Type B pancreatic cell (in vitro differentiated cells): ENCODE results near the gene LCN6. TPM values are rescaled to one million over a fixed set of nuclear protein-coding genes. Genes with fewer than 3 reads are reported as not detected.
A peak's percentile ranks its signal among the peaks of the same experiment; 100 is the strongest.

Source experiments
- DNase-seq: peaks from one replicate; pipeline ENCODE4 v3.0.0; 2021; ENCODE audit warnings: mixed read lengths; ENCODE audit not compliant: unreplicated experiment; ENCODE audit errors: extremely low spot score
- H3K27ac Mint-ChIP-seq: 2 replicates; pipeline ENCODE4 v1.8.0; 2021; ENCODE audit warnings: mild to moderate bottlenecking, mixed read lengths
- H3K27me3 Mint-ChIP-seq: 2 replicates; pipeline ENCODE4 v1.8.0; 2021; ENCODE audit warnings: mixed read lengths
- H3K36me3 Mint-ChIP-seq: 2 replicates; pipeline ENCODE4 v1.8.0; 2021; ENCODE audit warnings: mixed read lengths
- H3K4me1 Mint-ChIP-seq: one replicate; pipeline ENCODE4 v1.8.0; 2021; ENCODE audit warnings: mixed read lengths; ENCODE audit not compliant: unreplicated experiment
- H3K4me3 Mint-ChIP-seq: 2 replicates; pipeline ENCODE4 v1.8.0; 2021; ENCODE audit warnings: mild to moderate bottlenecking, mixed read lengths
- H3K9me3 Mint-ChIP-seq: 2 replicates; pipeline ENCODE4 v1.8.0; 2021; ENCODE audit warnings: mixed read lengths
- CTCF ChIP-seq: fragments of 200-600 bp; sonication (generic); conservative IDR thresholded peaks from 2 replicates; pipeline ENCODE4 v1.5.0; 2021; ENCODE audit warnings: antibody characterized with exemption, mild to moderate bottlenecking
- total RNA-seq: library from RNA; stranded (reverse); gene quantifications from 2 replicates; pipeline ENCODE4 v1.2.1, GENCODE V29; 2021; ENCODE audit warnings: low replicate concordance

Gene LCN6
- total RNA-seq, 1 donor from 2014 or later: not detected

- H3K4me3 Mint-ChIP-seq: no peak overlapping the region
- H3K27ac Mint-ChIP-seq: peak overlapping the region; percentile 46
- DNase-seq: no peak
- TF ChIP-seq CTCF: no peak
- peaks cover 30% of the 10 kb centered on the region for H3K4me1 Mint-ChIP-seq
- no peaks in the 10 kb centered on the region for H3K9me3 Mint-ChIP-seq
- no peaks in the 10 kb centered on the region for H3K36me3 Mint-ChIP-seq
- peaks cover 31% of the 10 kb centered on the region for H3K27me3 Mint-ChIP-seq
Observed at GRCh38 chr9:136784997-136785361, 36.7 kb upstream of the LCN6 start.

- no peak overlapping the region for H3K4me3 Mint-ChIP-seq
- H3K27ac Mint-ChIP-seq: peak overlapping the region; percentile 46
- DNase-seq: no peak
- H3K9me3 Mint-ChIP-seq: no peaks in the 10 kb centered on the region
- TF ChIP-seq CTCF: peak; percentile 74
- H3K36me3 Mint-ChIP-seq: no peaks in the 10 kb centered on the region
- peaks cover 37% of the 10 kb centered on the region for H3K27me3 Mint-ChIP-seq
- peaks cover 28% of the 10 kb centered on the region for H3K4me1 Mint-ChIP-seq
Observed at GRCh38 chr9:136784249-136784996, 36.1 kb upstream of the LCN6 start.

GRCh38 chr9:136782452-136782851, 34.1 kb upstream of the LCN6 start:
- no peaks in the 10 kb centered on the region for H3K36me3 Mint-ChIP-seq
- no peaks in the 10 kb centered on the region for H3K9me3 Mint-ChIP-seq
- no peak for DNase-seq
- H3K27me3 Mint-ChIP-seq: peaks cover 52% of the 10 kb centered on the region
- H3K4me1 Mint-ChIP-seq: peaks cover 8% of the 10 kb centered on the region
- H3K27ac Mint-ChIP-seq: no peak overlapping the region
- TF ChIP-seq CTCF: no peak
- no peak overlapping the region for H3K4me3 Mint-ChIP-seq

- Mint-ChIP-seq H3K9me3 (no peaks in the 10 kb centered on the region), H3K4me3 (no peak overlapping the region), H3K36me3 (no peaks in the 10 kb centered on the region), H3K27ac (no peak overlapping the region), H3K4me1 (peaks cover 10% of the 10 kb centered on the region), H3K27me3 (peaks cover 50% of the 10 kb centered on the region)
- DNase-seq: no peak
- no peak for TF ChIP-seq CTCF
Observed at GRCh38 chr9:136779808-136780207, 31.5 kb upstream of the LCN6 start.

GRCh38 chr9:136777359-136777758, 29.0 kb upstream of the LCN6 start:
- H3K9me3 Mint-ChIP-seq: peaks cover 5% of the 10 kb centered on the region
- H3K36me3 Mint-ChIP-seq: no peaks in the 10 kb centered on the region
- no peak for DNase-seq
- peak overlapping the region; percentile 40 for H3K4me3 Mint-ChIP-seq
- peaks cover 10% of the 10 kb centered on the region for H3K4me1 Mint-ChIP-seq
- no peak for TF ChIP-seq CTCF
- peak overlapping the region; percentile 65 for H3K27ac Mint-ChIP-seq
- H3K27me3 Mint-ChIP-seq: peaks cover 50% of the 10 kb centered on the region
